Measurements from ENCODE around the gene LRRFIP2.

GRCh38 chr3:37056826-37057225, 117.6 kb downstream of the LRRFIP2 start:
- TF ChIP-seq, protein P1, sequence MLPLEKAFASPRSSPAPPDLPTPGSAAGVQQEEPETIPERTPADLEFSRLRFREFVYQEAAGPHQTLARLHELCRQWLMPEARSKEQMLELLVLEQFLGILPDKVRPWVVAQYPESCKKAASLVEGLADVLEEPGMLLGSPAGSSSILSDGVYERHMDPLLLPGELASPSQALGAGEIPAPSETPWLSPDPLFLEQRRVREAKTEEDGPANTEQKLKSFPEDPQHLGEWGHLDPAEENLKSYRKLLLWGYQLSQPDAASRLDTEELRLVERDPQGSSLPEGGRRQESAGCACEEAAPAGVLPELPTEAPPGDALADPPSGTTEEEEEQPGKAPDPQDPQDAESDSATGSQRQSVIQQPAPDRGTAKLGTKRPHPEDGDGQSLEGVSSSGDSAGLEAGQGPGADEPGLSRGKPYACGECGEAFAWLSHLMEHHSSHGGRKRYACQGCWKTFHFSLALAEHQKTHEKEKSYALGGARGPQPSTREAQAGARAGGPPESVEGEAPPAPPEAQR (tag by site-specific recombination; IDR thresholded peaks at IDR 0.05) = no peak
- TF ChIP-seq TCF7L2 (IDR thresholded peaks at IDR 0.05; ENCODE audit: borderline replicate concordance, low read depth, low read length) (no peak), ZNF626 (tag by site-specific recombination; IDR thresholded peaks at IDR 0.05) (no peak), ZNF692 (tag by site-specific recombination; IDR thresholded peaks at IDR 0.05) (no peak), ZNF560 (tag by site-specific recombination; IDR thresholded peaks at IDR 0.05; ENCODE audit: borderline replicate concordance) (no peak), ZSCAN16 (tag by site-specific recombination; IDR thresholded peaks at IDR 0.05) (no peak), BCL11A (tag by site-specific recombination; IDR thresholded peaks at IDR 0.05; ENCODE audit: low read depth) (no peak), ZNF274 (IDR thresholded peaks at IDR 0.05; ENCODE audit: low read length) (no peak), ZNF274 (tag by site-specific recombination; IDR thresholded peaks at IDR 0.05; ENCODE audit: borderline replicate concordance) (no peak), ZNF2 (tag by site-specific recombination; IDR thresholded peaks at IDR 0.05) (no peak)
- TF ChIP-seq, protein P2, sequence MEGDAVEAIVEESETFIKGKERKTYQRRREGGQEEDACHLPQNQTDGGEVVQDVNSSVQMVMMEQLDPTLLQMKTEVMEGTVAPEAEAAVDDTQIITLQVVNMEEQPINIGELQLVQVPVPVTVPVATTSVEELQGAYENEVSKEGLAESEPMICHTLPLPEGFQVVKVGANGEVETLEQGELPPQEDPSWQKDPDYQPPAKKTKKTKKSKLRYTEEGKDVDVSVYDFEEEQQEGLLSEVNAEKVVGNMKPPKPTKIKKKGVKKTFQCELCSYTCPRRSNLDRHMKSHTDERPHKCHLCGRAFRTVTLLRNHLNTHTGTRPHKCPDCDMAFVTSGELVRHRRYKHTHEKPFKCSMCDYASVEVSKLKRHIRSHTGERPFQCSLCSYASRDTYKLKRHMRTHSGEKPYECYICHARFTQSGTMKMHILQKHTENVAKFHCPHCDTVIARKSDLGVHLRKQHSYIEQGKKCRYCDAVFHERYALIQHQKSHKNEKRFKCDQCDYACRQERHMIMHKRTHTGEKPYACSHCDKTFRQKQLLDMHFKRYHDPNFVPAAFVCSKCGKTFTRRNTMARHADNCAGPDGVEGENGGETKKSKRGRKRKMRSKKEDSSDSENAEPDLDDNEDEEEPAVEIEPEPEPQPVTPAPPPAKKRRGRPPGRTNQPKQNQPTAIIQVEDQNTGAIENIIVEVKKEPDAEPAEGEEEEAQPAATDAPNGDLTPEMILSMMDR (tag by site-specific recombination; IDR thresholded peaks at IDR 0.05) = no peak

Measured in HEK293 (cell line).